ENCODE results near the gene SUN1. TPM values are rescaled to one million over a fixed set of nuclear protein-coding genes. Genes with fewer than 3 reads are reported as not detected.

The SUN1 gene
- total and polyA plus RNA-seq, 2 of the 8 experiments (the other 6 are each of a cell fraction or from before 2014, with no cell fraction given): 108 to 158 TPM

- TF ChIP-seq CHD7 (IDR thresholded peaks at IDR 0.05; ENCODE audit: insufficient replicate concordance, low read length) (no peak), ATF2 (IDR thresholded peaks at IDR 0.05; ENCODE audit: low read length) (no peak), SP4 (IDR thresholded peaks at IDR 0.05; ENCODE audit: low read length) (no peak), SRF (IDR thresholded peaks at IDR 0.05; ENCODE audit: low read depth, low read length) (no peak), MAFK (IDR thresholded peaks at IDR 0.05; ENCODE audit: low read depth, low read length) (no peak), HDAC6 (IDR thresholded peaks at IDR 0.05; ENCODE audit: low read depth, low read length) (no peak), KDM5A (IDR thresholded peaks at IDR 0.05; ENCODE audit: low read length) (no peak), ZNF274 (IDR thresholded peaks at IDR 0.05; ENCODE audit: borderline replicate concordance, extremely low read depth, low read length) (no peak), CREB1 (IDR thresholded peaks at IDR 0.05) (no peak), EP300 (IDR thresholded peaks at IDR 0.05; ENCODE audit: borderline replicate concordance in 1 of 2, low read depth in 2 of 2, low read length in 2 of 2) (no peak)
These were observed 11.8 kb downstream of the SUN1 start (continued) for GRCh38 chr7:844043-844442.
